Breast epithelium (tissue), 3 donors: Measurements from ENCODE around the gene CMSS1.

ENCODE experiments used
- POLR2A ChIP-seq: fragments of 450-650 bp; IDR thresholded peaks from one replicate; pipeline ENCODE4 v1.6.1; 2016; ENCODE audit warnings: antibody characterized with exemption, mild to moderate bottlenecking, moderate library complexity
- TF ChIP-seq, protein P1 (sequence below), 3 donors: fragments of 450-650 bp; IDR thresholded peaks; one replicate each; pipeline ENCODE4 v1.5.1; 2016 to 2017; ENCODE audit warnings: antibody characterized with exemption in 3 of 3, mild to moderate bottlenecking in 3 of 3, moderate library complexity in 3 of 3

DNA sequence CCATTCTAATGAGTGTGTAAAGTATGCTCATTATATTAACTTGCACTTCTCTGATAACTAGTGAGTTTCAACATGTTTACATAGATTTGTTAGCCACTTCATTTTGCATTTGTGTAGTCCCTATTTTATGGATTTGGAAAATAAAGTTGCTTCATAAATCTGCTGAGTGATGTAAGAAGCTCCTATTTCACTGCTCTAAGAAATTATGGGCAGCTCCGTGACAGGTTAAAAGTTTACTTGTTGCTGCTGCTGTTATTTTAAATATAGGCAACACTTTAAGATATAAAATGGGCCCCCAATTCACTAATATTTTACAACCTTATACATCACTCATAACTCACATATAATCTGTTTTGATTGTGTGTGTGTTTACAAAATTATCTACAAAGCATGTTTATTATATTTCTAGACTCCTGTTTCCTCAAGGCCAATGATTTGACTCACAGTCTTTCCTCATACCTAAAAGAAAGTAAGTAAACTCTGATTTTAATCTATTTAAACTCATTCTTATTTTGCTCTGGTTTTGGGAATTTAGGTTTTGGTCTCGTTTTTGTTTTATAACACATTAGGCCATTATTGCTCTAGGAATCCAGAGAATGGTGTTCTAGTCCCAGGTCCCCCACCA is 348.4 kb downstream of the CMSS1 start:
- TF ChIP-seq, protein P1, sequence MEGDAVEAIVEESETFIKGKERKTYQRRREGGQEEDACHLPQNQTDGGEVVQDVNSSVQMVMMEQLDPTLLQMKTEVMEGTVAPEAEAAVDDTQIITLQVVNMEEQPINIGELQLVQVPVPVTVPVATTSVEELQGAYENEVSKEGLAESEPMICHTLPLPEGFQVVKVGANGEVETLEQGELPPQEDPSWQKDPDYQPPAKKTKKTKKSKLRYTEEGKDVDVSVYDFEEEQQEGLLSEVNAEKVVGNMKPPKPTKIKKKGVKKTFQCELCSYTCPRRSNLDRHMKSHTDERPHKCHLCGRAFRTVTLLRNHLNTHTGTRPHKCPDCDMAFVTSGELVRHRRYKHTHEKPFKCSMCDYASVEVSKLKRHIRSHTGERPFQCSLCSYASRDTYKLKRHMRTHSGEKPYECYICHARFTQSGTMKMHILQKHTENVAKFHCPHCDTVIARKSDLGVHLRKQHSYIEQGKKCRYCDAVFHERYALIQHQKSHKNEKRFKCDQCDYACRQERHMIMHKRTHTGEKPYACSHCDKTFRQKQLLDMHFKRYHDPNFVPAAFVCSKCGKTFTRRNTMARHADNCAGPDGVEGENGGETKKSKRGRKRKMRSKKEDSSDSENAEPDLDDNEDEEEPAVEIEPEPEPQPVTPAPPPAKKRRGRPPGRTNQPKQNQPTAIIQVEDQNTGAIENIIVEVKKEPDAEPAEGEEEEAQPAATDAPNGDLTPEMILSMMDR (IDR thresholded peaks at IDR 0.05): no peak
- TF ChIP-seq POLR2A: no peak
